Left cardiac atrium (tissue), 4 donors: ENCODE data around the gene LRP2BP. TPM values are rescaled to one million over a fixed set of nuclear protein-coding genes. Genes with fewer than 3 reads are reported as not detected.
"Not testable (repeated sequence)": the region's sequence is repeated elsewhere in the genome, so short reads cannot be mapped to it uniquely, and the experiment has no call there.

Experiments used
- ATAC-seq, 2 donors: fragments of 200-7000 bp; cut with Tn5 transposase; one replicate each; pipeline ENCODE4 v1.9.1; 2020; ENCODE audit warnings: mild to moderate bottlenecking in 2 of 2, moderate library complexity in 2 of 2
- DNase-seq: peaks from one replicate; pipeline ENCODE4 v3.0.0-alpha.2; 2020
- intact Hi-C, 2 donors: fragments of 100-400 bp; cut with DNase I; formaldehyde crosslinking; loops; one replicate each; pipeline versions ENCODE4 v1.14.1 to v1.15.1; 2022 to 2023
- total RNA-seq, 2 donors: library from RNA; stranded (reverse); fragmentation: NEBNext Ultra II Directional; extraction: Animal tissue kit (Norgen Biotek cat#: 25700); gene quantifications; one replicate each; pipeline ENCODE4 v1.2.1, GENCODE V29; 2021
- donor health status: DM: no; HTN: yes; CAD: no.
- donor health status: DM: no; HTN: yes; CAD: no; lungs with severe emphysema.
- donor health status: DM: yes; HTN: yes; CAD: no.
- donor health status: Dilated cardiomyopathy.

Gene LRP2BP
- total RNA-seq, 2 donors from 2014 or later, result 1.7 to 1.9 TPM

- DNase-seq (no peak), ATAC-seq (no peak)
- intact Hi-C loops, result no loop called here
These were observed 24.0 kb downstream of the LRP2BP start for GRCh38 chr4:185371702-185372101.

DNA sequence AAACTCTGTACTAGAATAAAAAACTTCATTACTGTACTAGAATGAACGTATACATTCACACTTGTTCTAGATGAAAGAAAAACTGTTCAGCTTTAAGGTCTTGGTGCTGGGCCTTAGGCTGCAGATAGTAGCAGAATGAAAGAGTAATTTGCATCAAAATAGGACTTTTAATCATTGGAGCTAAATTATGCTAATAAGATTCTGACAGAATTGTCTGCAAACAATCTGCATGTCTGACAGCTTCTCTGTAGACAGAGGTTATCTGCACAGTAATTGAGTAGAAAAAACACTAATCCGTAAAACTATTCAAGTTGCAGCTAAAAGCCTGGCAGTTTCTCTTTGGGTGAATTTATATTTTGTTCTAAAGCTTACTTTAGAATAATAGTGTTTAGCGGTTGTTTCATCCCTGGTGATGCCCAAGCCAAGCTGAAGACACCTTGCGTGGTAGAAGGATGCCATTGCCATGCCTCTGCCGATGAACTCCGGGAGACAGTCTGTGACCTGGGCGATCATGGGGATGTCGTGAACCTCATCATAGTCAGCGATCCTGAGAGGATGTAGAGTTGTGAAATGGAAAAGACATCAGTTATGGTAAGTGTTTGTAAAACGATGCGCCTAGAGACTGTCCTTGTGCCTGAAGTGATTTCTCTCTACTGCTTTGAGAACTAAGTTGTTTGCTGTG lies 25.3 kb downstream of the LRP2BP start:
- no peak for ATAC-seq
- intact Hi-C loops, result no loop called here
- no peak for DNase-seq

- DNase-seq (no peak), ATAC-seq (no peak)
- intact Hi-C loops, result no loop called here
These were observed 26.0 kb downstream of the LRP2BP start for GRCh38 chr4:185369731-185370130.

DNA sequence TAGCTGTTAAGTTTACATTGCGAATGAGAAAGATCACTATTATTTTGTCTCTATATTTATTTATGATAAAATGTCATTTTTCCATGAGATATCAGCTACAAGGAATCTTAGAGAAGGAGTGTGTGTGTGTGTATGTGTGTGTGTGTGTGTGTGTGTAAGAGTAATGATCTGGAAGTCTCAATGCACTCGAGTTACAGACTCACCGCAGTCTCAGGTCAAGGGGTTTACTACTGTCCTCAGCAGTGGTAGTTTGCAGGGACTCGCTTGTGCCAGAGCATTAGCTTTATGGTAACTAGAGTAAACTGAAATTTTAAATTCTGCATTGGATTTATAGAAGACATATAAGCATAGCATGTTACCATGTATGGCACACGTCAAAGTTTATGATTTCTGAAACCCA lies 30.8 kb downstream of the LRP2BP start:
- intact Hi-C loops, result no loop called here
- ATAC-seq (no peak), DNase-seq (no peak)

- intact Hi-C loops, result no loop called here
- DNase-seq (no peak), ATAC-seq (no peak)
These were observed 32.5 kb downstream of the LRP2BP start for GRCh38 chr4:185363251-185363650.

DNA sequence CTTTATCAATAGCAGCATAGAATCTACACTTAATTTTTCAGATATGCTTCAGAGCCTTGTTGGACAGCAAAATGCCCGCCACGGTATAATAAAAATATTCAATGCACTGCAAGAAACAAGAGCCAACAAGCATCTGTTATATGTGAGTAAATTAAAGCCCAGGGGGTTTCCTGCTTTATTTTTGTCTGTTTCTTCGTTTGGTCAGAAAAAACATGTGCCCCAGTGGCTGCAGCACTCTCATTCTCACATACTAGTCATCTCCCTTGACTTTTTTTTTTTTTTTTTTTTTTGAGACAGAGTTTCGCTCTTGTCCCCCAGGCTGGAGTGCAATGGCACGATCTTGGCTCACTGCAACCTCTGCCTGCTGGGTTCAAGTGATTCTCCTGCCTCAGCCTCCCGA lies 33.2 kb downstream of the LRP2BP start:
- intact Hi-C loops, result not testable (repeated sequence)

DNA sequence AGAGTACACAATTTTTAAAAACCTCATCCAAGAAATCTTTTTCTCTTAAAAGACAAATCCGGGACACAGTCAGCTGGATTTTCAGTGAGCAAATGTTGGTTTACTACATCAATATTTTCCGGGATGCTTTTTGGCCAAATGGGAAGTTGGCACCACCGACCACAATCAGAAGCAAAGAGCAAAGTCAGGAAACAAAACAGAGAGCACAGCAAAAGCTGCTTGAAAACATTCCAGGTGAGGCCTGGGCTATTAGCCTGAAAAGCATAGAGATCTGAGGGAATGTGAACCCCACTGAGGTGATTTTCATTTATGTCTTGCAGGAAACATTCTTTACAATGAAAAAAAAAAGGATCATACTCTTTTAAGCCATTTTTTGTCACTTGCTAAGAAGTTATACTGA lies 33.9 kb downstream of the LRP2BP start:
- ATAC-seq (no peak), DNase-seq (no peak)
- intact Hi-C loops, result no loop called here

More for the DNA sequence above, 33.2 kb downstream of the LRP2BP start:
- not testable (repeated sequence) for ATAC-seq, DNase-seq

GRCh38 chr4:185359767-185360446 lies 35.8 kb downstream of the LRP2BP start:
- no peak for ATAC-seq
- DNase-seq, result no peak
- intact Hi-C loops, result no loop called here

- ATAC-seq (no peak), DNase-seq (no peak)
- intact Hi-C loops, result no loop called here
These were observed 36.8 kb downstream of the LRP2BP start for GRCh38 chr4:185358959-185359358.

DNA sequence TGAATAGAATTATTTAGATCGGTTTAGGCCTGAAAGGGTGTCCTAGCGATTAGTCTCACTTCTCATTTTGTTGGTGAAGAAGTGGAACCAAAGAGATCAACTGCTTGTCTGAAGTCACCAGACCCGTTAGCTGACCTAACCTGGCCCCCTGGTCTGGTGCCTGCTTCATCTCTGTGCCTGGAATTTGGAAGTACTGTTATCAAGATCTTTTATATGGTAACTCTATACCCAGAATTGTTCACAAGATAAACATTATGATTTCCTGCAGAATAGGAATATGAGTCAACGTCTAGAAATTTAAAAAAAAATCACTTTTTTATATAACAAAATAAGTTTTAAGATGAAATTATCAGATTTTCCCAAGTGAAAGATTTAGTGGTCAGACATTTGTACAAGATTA lies 37.2 kb downstream of the LRP2BP start:
- ATAC-seq (no peak), DNase-seq (no peak)
- intact Hi-C loops, result no loop called here

- intact Hi-C loops, result no loop called here
- ATAC-seq (no peak), DNase-seq (no peak)
These were observed 37.8 kb downstream of the LRP2BP start for GRCh38 chr4:185357733-185358440.

DNA sequence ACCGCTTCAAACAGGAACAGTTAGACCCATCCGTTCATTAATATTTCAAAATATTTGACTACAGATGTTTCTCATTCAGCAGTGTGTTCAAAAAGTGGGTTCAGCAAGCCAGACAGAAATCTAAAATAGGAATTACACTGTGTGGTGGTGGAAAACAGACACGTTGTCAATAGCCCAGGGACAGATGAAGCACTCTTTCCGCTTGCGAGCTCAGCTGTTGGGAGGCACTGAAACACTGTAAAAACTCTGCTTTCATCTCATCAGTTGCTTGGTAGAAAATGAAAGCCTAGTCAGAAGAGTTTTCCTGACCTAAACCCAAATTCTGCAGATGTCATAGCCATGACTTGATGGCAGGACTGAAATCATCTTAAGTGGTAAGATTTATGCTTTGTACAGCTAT lies 38.5 kb downstream of the LRP2BP start:
- no peak for DNase-seq
- ATAC-seq, result no peak
- intact Hi-C loops, result no loop called here

DNA sequence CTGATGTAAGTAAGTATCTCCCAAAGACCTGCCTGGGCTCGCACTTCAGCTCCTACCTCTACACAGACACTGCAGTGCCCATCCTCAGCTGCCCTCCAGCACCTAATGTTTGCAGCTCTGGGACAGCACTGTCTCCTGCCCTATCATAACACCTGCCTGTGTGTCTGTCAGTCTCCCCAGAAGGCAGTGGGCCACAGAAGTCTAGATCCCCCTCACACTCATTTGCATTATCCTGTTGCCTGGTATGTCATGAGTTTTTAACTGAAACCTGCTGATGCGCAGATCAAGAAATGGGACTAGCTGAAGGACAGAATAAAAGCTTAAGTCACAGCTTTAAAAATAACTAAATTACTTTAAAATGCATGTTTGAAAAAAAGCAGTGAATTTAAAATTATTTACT lies 43.0 kb downstream of the LRP2BP start:
- DNase-seq (no peak), ATAC-seq (no peak)
- intact Hi-C loops, result no loop called here

DNA sequence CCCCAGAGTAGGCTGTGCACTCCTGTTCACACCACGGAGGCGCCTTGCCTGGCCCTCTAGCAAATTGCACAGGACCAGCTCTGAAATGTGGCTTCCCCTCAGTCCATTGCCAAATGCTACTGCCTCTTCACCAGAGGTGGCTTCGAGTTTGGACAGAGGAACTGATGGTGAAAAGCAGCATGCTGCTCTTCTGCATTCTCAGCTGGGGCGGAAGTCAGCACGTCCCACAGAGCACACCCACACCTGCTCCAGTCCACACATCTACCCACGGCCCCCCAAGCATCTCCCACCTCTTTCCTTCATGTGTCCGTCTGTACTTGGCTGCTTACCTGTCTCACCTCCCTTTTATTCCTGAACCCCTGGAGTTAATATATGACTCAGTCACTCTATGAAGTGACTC lies 43.5 kb downstream of the LRP2BP start:
- DNase-seq (no peak), ATAC-seq (no peak)
- intact Hi-C loops, result no loop called here

GRCh38 chr4:185351691-185352090 lies 44.0 kb downstream of the LRP2BP start:
- no peak for DNase-seq
- intact Hi-C loops, result no loop called here
- no peak for ATAC-seq

DNA sequence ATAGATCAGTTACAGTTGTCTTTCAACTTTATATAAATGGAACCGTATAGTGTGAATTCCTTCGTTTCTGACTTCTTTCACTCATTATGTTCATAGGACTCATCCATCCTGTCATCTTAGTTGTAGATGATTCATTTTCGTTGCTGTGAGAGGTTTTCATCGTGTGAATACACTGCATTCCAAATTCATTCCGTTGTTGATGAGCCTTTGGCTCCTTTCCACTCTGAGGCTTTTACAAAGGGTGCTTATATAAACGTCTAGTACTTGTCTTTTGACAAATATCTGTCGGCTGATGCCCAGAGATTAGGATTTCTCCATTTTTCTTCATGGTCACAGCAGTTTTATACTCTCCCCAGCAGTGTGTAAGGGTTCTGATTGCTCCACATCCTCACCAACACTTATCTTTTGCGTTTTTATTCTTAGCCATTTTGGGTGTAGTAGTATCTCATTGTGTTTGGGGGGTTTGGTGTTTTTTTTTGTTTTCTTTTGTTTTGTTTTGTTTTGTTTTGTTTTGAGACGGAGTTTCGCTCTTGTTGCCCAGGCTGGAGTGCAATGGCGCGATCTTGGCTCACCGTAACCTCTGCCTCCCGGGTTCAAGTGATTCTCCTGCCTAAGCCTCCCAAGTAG lies 48.6 kb downstream of the LRP2BP start:
- ATAC-seq (peak in 1 of 2 donors; percentile 56), DNase-seq (no peak)
- intact Hi-C loops, result no loop called here

GRCh38 chr4:185344743-185345538 lies 50.8 kb downstream of the LRP2BP start:
- intact Hi-C loops, result no loop called here
- ATAC-seq (no peak), DNase-seq (no peak)

GRCh38 chr4:185343726-185344581 lies 51.8 kb downstream of the LRP2BP start:
- intact Hi-C loops, result no loop called here
- DNase-seq, result peak; percentile 21
- peak in 1 of 2 donors; percentile 83 for ATAC-seq
